ENCODE results near the gene KIAA1755.

DNA sequence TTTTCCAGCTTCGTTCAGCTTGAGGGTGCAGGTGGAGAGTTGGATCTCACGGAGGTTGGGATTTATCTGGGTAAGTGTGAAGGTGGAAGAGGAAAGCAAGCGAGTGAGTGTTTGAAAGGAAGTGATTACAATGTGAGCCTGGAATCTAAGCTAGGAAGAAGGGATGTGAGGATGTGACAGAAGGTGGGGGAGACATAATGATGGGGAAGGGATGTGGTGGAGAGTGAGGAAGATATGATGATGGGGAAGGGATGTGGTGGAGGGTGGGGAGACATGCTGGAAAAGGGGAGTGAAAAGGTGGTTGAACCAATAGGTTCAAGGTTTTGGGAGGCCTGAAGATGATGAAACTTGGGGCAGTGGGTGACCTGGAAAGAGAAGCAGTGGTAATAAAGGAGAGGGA lies 23.2 kb downstream of the KIAA1755 start:
- TF ChIP-seq, protein P1, sequence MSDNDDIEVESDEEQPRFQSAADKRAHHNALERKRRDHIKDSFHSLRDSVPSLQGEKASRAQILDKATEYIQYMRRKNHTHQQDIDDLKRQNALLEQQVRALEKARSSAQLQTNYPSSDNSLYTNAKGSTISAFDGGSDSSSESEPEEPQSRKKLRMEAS (IDR thresholded peaks at IDR 0.05; ENCODE audit: low read depth, low read length) = no peak
- TF ChIP-seq, protein P2, sequence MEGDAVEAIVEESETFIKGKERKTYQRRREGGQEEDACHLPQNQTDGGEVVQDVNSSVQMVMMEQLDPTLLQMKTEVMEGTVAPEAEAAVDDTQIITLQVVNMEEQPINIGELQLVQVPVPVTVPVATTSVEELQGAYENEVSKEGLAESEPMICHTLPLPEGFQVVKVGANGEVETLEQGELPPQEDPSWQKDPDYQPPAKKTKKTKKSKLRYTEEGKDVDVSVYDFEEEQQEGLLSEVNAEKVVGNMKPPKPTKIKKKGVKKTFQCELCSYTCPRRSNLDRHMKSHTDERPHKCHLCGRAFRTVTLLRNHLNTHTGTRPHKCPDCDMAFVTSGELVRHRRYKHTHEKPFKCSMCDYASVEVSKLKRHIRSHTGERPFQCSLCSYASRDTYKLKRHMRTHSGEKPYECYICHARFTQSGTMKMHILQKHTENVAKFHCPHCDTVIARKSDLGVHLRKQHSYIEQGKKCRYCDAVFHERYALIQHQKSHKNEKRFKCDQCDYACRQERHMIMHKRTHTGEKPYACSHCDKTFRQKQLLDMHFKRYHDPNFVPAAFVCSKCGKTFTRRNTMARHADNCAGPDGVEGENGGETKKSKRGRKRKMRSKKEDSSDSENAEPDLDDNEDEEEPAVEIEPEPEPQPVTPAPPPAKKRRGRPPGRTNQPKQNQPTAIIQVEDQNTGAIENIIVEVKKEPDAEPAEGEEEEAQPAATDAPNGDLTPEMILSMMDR (IDR thresholded peaks at IDR 0.05; ENCODE audit: low read depth, low read length) = no peak
